PC-9 (cell line): Measurements from ENCODE around the gene RASGRP2.

Experiments used
- EZH2 ChIP-seq: fragments of 200-600 bp; sonication (generic); IDR thresholded peaks from 2 replicates; pipeline ENCODE4 v1.8.0; 2017; ENCODE audit warnings: antibody characterized with exemption, low read depth
- TF ChIP-seq, protein P1 (sequence below): fragments of 200-600 bp; sonication (generic); conservative IDR thresholded peaks from 2 replicates; pipeline ENCODE4 v1.6.1; 2017; ENCODE audit warnings: mixed run types, antibody characterized with exemption, mild to moderate bottlenecking, moderate library complexity

GRCh38 chr11:64691543-64691942 is 52.4 kb downstream of the RASGRP2 start:
- TF ChIP-seq, protein P1, sequence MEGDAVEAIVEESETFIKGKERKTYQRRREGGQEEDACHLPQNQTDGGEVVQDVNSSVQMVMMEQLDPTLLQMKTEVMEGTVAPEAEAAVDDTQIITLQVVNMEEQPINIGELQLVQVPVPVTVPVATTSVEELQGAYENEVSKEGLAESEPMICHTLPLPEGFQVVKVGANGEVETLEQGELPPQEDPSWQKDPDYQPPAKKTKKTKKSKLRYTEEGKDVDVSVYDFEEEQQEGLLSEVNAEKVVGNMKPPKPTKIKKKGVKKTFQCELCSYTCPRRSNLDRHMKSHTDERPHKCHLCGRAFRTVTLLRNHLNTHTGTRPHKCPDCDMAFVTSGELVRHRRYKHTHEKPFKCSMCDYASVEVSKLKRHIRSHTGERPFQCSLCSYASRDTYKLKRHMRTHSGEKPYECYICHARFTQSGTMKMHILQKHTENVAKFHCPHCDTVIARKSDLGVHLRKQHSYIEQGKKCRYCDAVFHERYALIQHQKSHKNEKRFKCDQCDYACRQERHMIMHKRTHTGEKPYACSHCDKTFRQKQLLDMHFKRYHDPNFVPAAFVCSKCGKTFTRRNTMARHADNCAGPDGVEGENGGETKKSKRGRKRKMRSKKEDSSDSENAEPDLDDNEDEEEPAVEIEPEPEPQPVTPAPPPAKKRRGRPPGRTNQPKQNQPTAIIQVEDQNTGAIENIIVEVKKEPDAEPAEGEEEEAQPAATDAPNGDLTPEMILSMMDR = no peak
- no peak for TF ChIP-seq EZH2
